WI38 (cell line): ENCODE results near the gene ARF5.
"Not testable (repeated sequence)": the region's sequence is repeated elsewhere in the genome, so short reads cannot be mapped to it uniquely, and the experiment has no call there.

Source experiments
- H3K4me3 ChIP-seq: 2 replicates; pipeline ENCODE4 v1.5.1; 2011; ENCODE audit warnings: low read depth, mild to moderate bottlenecking, control low read depth, low read length
- CTCF ChIP-seq: IDR thresholded peaks from 2 replicates; pipeline ENCODE4 v1.5.1; 2012; ENCODE audit warnings: low read depth, mild to moderate bottlenecking, control low read depth, low read length

Gene ARF5

GRCh38 chr7:127557803-127558202 lies 30.4 kb upstream of the ARF5 start:
- no peak overlapping the region for H3K4me3 ChIP-seq
- TF ChIP-seq CTCF: no peak

- no peak overlapping the region for H3K4me3 ChIP-seq
- no peak for TF ChIP-seq CTCF
Measured at GRCh38 chr7:127566242-127566641, 22.0 kb upstream of the ARF5 start.

GRCh38 chr7:127568034-127568433 lies 20.2 kb upstream of the ARF5 start:
- H3K4me3 ChIP-seq: not testable (repeated sequence)

- TF ChIP-seq CTCF: no peak
Measured at GRCh38 chr7:127571741-127572505, 16.3 kb upstream of the ARF5 start.

GRCh38 chr7:127578036-127578684 lies 10.1 kb upstream of the ARF5 start:
- TF ChIP-seq CTCF: peak; percentile 14
- H3K4me3 ChIP-seq: no peak overlapping the region

More at GRCh38 chr7:127571741-127572505, 16.3 kb upstream of the ARF5 start:
- H3K4me3 ChIP-seq: no peak overlapping the region

GRCh38 chr7:127578711-127579275 lies 9.4 kb upstream of the ARF5 start:
- no peak for TF ChIP-seq CTCF

GRCh38 chr7:127580612-127581011 lies 7.6 kb upstream of the ARF5 start:
- TF ChIP-seq CTCF: no peak
- no peak overlapping the region for H3K4me3 ChIP-seq

More at GRCh38 chr7:127578711-127579275, 9.4 kb upstream of the ARF5 start:
- H3K4me3 ChIP-seq: no peak overlapping the region
